Loucy (cell line): ENCODE measurements around the gene MRNIP.

Source experiments
- H2AFZ ChIP-seq: fragments of 200-600 bp; sonication (generic); 2 replicates; pipeline ENCODE4 v1.6.0; 2016; ENCODE audit warnings: antibody characterized with exemption, mild to moderate bottlenecking, low read length, moderate library complexity
- H3F3A ChIP-seq: fragments of 200-600 bp; 2 replicates; pipeline ENCODE4 v1.6.0; 2016; ENCODE audit warnings: antibody characterized with exemption, low read depth, mild to moderate bottlenecking
- H3K27me3 ChIP-seq: fragments of 200-600 bp; sonication (generic); 2 replicates; pipeline ENCODE4 v1.6.1; 2014; ENCODE audit warnings: low read length, mild to moderate bottlenecking; ENCODE audit not compliant: insufficient read depth, poor library complexity, severe bottlenecking
- H3K36me3 ChIP-seq: fragments of 200-600 bp; sonication (generic); 2 replicates; pipeline ENCODE4 v1.6.1; 2016; ENCODE audit warnings: low read length; ENCODE audit not compliant: insufficient read depth
- H3K4me1 ChIP-seq: fragments of 200-600 bp; sonication (generic); 2 replicates; pipeline ENCODE4 v1.5.1; 2014; ENCODE audit warnings: low read length, mild to moderate bottlenecking; ENCODE audit not compliant: insufficient read depth, poor library complexity, severe bottlenecking
- H3K4me2 ChIP-seq: fragments of 200-600 bp; sonication (generic); 2 replicates; pipeline ENCODE4 v1.6.0; 2014; ENCODE audit warnings: antibody characterized with exemption, low read length, low read depth, mild to moderate bottlenecking; ENCODE audit not compliant: poor library complexity, severe bottlenecking
- H3K4me3 ChIP-seq: fragments of 200-600 bp; sonication (generic); 2 replicates; pipeline ENCODE4 v1.5.1; 2014; ENCODE audit warnings: low read length, mild to moderate bottlenecking, mixed read lengths; ENCODE audit not compliant: poor library complexity, severe bottlenecking
- H3K79me2 ChIP-seq: fragments of 200-600 bp; sonication (generic); 2 replicates; pipeline ENCODE4 v1.6.1; 2014; ENCODE audit warnings: low read length; ENCODE audit not compliant: insufficient read depth
- H3K9ac ChIP-seq: fragments of 200-600 bp; sonication (generic); 2 replicates; pipeline ENCODE4 v1.6.0; 2014; ENCODE audit warnings: mild to moderate bottlenecking, low read depth, low read length, moderate library complexity; ENCODE audit not compliant: poor library complexity, severe bottlenecking
- H3K9me2 ChIP-seq: fragments of 200-600 bp; sonication (generic); replicated peaks from 2 replicates; pipeline ENCODE4 v1.6.1; 2016; ENCODE audit warnings: low read depth, low read length, mixed read lengths
- H3K9me3 ChIP-seq: fragments of 200-600 bp; sonication (generic); 2 replicates; pipeline ENCODE4 v1.6.1; 2014; ENCODE audit warnings: mild to moderate bottlenecking, antibody characterized with exemption, low read length, low read depth; ENCODE audit not compliant: insufficient read depth
- H4K20me1 ChIP-seq: fragments of 200-600 bp; sonication (generic); 2 replicates; pipeline ENCODE4 v1.6.0; 2014; ENCODE audit warnings: antibody characterized with exemption, low read length, mild to moderate bottlenecking; ENCODE audit not compliant: insufficient read depth, poor library complexity, severe bottlenecking
- CTCF ChIP-seq: fragments of 200-600 bp; sonication (generic); conservative IDR thresholded peaks from 2 replicates; pipeline ENCODE4 v1.5.1; 2014; ENCODE audit warnings: mild to moderate bottlenecking, antibody characterized with exemption, low read length
- EZH2phosphoT487 ChIP-seq: fragments of 200-600 bp; IDR thresholded peaks from 2 replicates; pipeline ENCODE4 v1.6.1; 2018; ENCODE audit warnings: antibody characterized with exemption, mild to moderate bottlenecking, moderate library complexity, borderline replicate concordance

MRNIP gene

DNA sequence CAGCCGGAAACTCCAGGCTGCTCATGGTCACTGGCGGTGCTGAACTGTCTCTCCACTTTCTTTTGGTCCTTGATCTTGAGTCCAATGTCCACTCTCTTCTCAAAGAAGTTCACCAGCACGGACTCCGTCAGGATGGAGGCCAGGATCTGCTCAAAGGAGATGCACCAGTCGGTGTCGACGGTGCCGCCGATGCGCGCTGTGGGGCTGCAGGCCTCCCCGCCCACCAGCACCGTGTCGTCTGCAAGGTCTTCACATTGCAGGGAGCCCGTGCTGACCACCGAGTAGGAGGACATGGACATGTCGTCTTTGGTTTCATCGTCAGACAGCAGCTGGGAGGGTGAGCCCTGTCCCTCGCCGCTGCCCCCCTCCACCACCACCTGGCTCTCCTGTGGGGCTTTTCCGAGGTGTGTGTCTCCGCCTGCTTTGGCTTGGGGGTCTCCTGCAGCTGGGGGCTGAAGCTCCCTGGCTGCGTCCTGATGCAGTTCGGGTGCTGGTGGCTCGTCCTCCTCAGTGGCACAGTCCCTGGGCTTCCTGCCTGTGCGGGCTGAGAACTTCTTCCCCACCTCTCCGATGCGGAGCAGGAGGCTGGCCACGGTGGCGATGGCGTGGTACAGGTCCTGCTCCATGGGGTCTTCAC, 5.0 kb upstream of the MRNIP start:
- no peak overlapping the region for H3K4me2 ChIP-seq
- no peak overlapping the region for H3K9ac ChIP-seq
- no peak overlapping the region for H3K4me3 ChIP-seq
- no peaks in the 10 kb centered on the region for H3K9me3 ChIP-seq
- TF ChIP-seq EZH2phosphoT487, result no peak
- TF ChIP-seq CTCF, result no peak
- H2AFZ ChIP-seq, result no peak overlapping the region
- no peaks in the 10 kb centered on the region for H3K27me3 ChIP-seq
- no peaks in the 10 kb centered on the region for H3F3A ChIP-seq
- H3K4me1 ChIP-seq, result no peaks in the 10 kb centered on the region
- no peaks in the 10 kb centered on the region for H3K9me2 ChIP-seq
- no peaks in the 10 kb centered on the region for H3K36me3 ChIP-seq
- H4K20me1 ChIP-seq, result no peaks in the 10 kb centered on the region
- H3K79me2 ChIP-seq, result no peaks in the 10 kb centered on the region

DNA sequence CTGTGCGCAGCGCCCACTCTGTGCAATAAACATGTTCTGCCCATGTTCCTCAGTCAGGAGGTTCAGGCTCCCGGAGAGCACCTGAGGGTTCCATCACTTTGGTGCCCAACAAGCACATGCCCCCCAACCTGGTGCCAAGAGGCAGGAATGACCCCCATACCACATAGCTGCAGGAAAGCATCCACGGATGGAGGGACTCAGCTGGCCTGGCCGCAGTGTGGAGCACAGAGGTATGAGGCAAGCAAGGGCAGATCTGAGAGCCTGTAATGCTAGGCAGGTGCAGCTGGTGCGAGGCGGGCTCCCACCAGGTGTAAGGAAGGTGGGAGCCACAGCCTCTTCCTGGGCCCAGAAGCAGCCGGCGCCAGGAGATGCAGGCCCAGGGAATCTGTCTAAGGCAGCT, 4.3 kb upstream of the MRNIP start:
- H3K9me2 ChIP-seq, result no peaks in the 10 kb centered on the region
- no peak overlapping the region for H3K4me3 ChIP-seq
- H3K9ac ChIP-seq, result no peak overlapping the region
- no peaks in the 10 kb centered on the region for H3K4me1 ChIP-seq
- TF ChIP-seq EZH2phosphoT487, result no peak
- TF ChIP-seq CTCF, result no peak
- H2AFZ ChIP-seq, result no peak overlapping the region
- no peaks in the 10 kb centered on the region for H3K79me2 ChIP-seq
- no peak overlapping the region for H3K4me2 ChIP-seq
- H3F3A ChIP-seq, result no peaks in the 10 kb centered on the region
- no peaks in the 10 kb centered on the region for H3K9me3 ChIP-seq
- H3K27me3 ChIP-seq, result no peaks in the 10 kb centered on the region
- no peaks in the 10 kb centered on the region for H4K20me1 ChIP-seq
- H3K36me3 ChIP-seq, result no peaks in the 10 kb centered on the region

GRCh38 chr5:179862296-179862695, 3.7 kb upstream of the MRNIP start:
- H3K4me2 ChIP-seq, result no peak overlapping the region
- H3K4me3 ChIP-seq, result no peak overlapping the region
- no peaks in the 10 kb centered on the region for H3K9me2 ChIP-seq
- H3F3A ChIP-seq, result no peaks in the 10 kb centered on the region
- no peak overlapping the region for H3K9ac ChIP-seq
- H3K79me2 ChIP-seq, result no peaks in the 10 kb centered on the region
- TF ChIP-seq CTCF, result no peak
- TF ChIP-seq EZH2phosphoT487, result no peak
- no peaks in the 10 kb centered on the region for H3K36me3 ChIP-seq
- no peaks in the 10 kb centered on the region for H3K4me1 ChIP-seq
- no peaks in the 10 kb centered on the region for H4K20me1 ChIP-seq
- H2AFZ ChIP-seq, result no peak overlapping the region
- H3K9me3 ChIP-seq, result no peaks in the 10 kb centered on the region
- no peaks in the 10 kb centered on the region for H3K27me3 ChIP-seq
